SU-DHL-6 (cell line): ENCODE measurements around the gene REN.

Experiments used
- H2AFZ ChIP-seq: fragments of 200-600 bp; sonication (generic); 2 replicates; pipeline ENCODE4 v1.6.1; 2014; ENCODE audit warnings: low read depth, mild to moderate bottlenecking, moderate library complexity, mixed read lengths, antibody characterized with exemption, low read length; ENCODE audit not compliant: severe bottlenecking
- H3F3A ChIP-seq: fragments of 200-600 bp; shearing (Covaris generic); 2 replicates; pipeline ENCODE4 v1.6.0; 2016; ENCODE audit warnings: antibody characterized with exemption, mild to moderate bottlenecking; ENCODE audit not compliant: insufficient read depth
- H3K27ac ChIP-seq: fragments of 200-600 bp; sonication (generic); 2 replicates; pipeline ENCODE4 v1.5.1; 2016; ENCODE audit warnings: low read depth, mild to moderate bottlenecking, low read length, moderate library complexity, mixed read lengths
- H3K27me3 ChIP-seq: fragments of 200-600 bp; sonication (generic), shearing (Covaris generic); 2 replicates; pipeline ENCODE4 v1.6.0; 2014; ENCODE audit warnings: mild to moderate bottlenecking, low read length
- H3K36me3 ChIP-seq: fragments of 200-600 bp; sonication (generic); 2 replicates; pipeline ENCODE4 v1.6.1; 2014; ENCODE audit warnings: mild to moderate bottlenecking, low read length, mixed read lengths
- H3K4me2 ChIP-seq: fragments of 300-600, 200-600 bp; shearing (Covaris generic), sonication (generic); 2 replicates; pipeline ENCODE4 v1.6.0; 2014; ENCODE audit warnings: low read length, low read depth, mild to moderate bottlenecking; ENCODE audit not compliant: poor library complexity, severe bottlenecking
- H3K4me3 ChIP-seq: fragments of 200-600 bp; sonication (generic); 2 replicates; pipeline ENCODE4 v1.5.1; 2014; ENCODE audit warnings: antibody characterized with exemption, low read length, mild to moderate bottlenecking, mixed read lengths; ENCODE audit not compliant: insufficient read depth, poor library complexity, severe bottlenecking
- H3K79me2 ChIP-seq: fragments of 200-600 bp; sonication (generic); 2 replicates; pipeline ENCODE4 v1.6.1; 2014; ENCODE audit warnings: mild to moderate bottlenecking, low read length, moderate library complexity; ENCODE audit not compliant: insufficient read depth
- H3K9ac ChIP-seq: fragments of 200-600 bp; sonication (generic); 2 replicates; pipeline ENCODE4 v1.7.0; 2014; ENCODE audit warnings: mild to moderate bottlenecking, low read length
- H3K9me2 ChIP-seq: fragments of 200-600 bp; sonication (generic); replicated peaks from 2 replicates; pipeline ENCODE4 v1.6.1; 2014; ENCODE audit warnings: low read length; ENCODE audit not compliant: insufficient read depth
- H3K9me3 ChIP-seq: fragments of 200-600 bp; sonication (generic); 2 replicates; pipeline ENCODE4 v1.6.1; 2014; ENCODE audit warnings: low read length, mixed read lengths; ENCODE audit not compliant: insufficient read depth
- H4K20me1 ChIP-seq: fragments of 200-600 bp; sonication (generic); 2 replicates; pipeline ENCODE4 v1.6.1; 2014; ENCODE audit warnings: low read depth, mild to moderate bottlenecking, antibody characterized with exemption, low read length, moderate library complexity, mixed read lengths
- CTCF ChIP-seq: fragments of 200-600 bp; sonication (generic); IDR thresholded peaks from one replicate; pipeline ENCODE4 v1.5.1; 2017; ENCODE audit warnings: antibody characterized with exemption, mild to moderate bottlenecking, low read length, moderate library complexity; ENCODE audit not compliant: insufficient read depth, poor library complexity, severe bottlenecking
- EZH2phosphoT487 ChIP-seq: fragments of 200-600 bp; sonication (generic), shearing (Covaris generic); conservative IDR thresholded peaks from 2 replicates; pipeline ENCODE4 v1.6.1; 2018; ENCODE audit warnings: mild to moderate bottlenecking, antibody characterized with exemption, low read length, moderate library complexity, mixed read lengths

The REN gene

GRCh38 chr1:204178487-204179281 lies 12.5 kb upstream of the REN start:
- Histone ChIP-seq H4K20me1 (no peaks in the 10 kb centered on the region), H3K27me3 (no peaks in the 10 kb centered on the region), H3K27ac (no peak overlapping the region), H3K4me3 (no peak overlapping the region), H3K9ac (no peak overlapping the region), H3K79me2 (no peaks in the 10 kb centered on the region), H3F3A (no peaks in the 10 kb centered on the region), H2AFZ (no peak overlapping the region), H3K4me2 (no peak overlapping the region), H3K9me3 (no peaks in the 10 kb centered on the region), H3K9me2 (no peaks in the 10 kb centered on the region), H3K36me3 (no peaks in the 10 kb centered on the region)
- no peak for TF ChIP-seq CTCF
- no peak for TF ChIP-seq EZH2phosphoT487

- no peaks in the 10 kb centered on the region for H3K36me3 ChIP-seq
- H3K4me3 ChIP-seq = no peak overlapping the region
- TF ChIP-seq EZH2phosphoT487 (no peak), CTCF (no peak)
- H3K27me3 ChIP-seq = no peaks in the 10 kb centered on the region
- H3K79me2 ChIP-seq = no peaks in the 10 kb centered on the region
- no peak overlapping the region for H3K4me2 ChIP-seq
- H3K9me3 ChIP-seq = no peaks in the 10 kb centered on the region
- H4K20me1 ChIP-seq = no peaks in the 10 kb centered on the region
- H3K9ac ChIP-seq = no peak overlapping the region
- no peaks in the 10 kb centered on the region for H3K9me2 ChIP-seq
- H3K27ac ChIP-seq = no peak overlapping the region
- no peaks in the 10 kb centered on the region for H3F3A ChIP-seq
- no peak overlapping the region for H2AFZ ChIP-seq
These were observed 11.0 kb upstream of the REN start for GRCh38 chr1:204177133-204177532.

- Histone ChIP-seq H3K27ac (no peak overlapping the region), H4K20me1 (no peaks in the 10 kb centered on the region), H3K27me3 (no peaks in the 10 kb centered on the region), H3K9me2 (no peaks in the 10 kb centered on the region), H3K36me3 (no peaks in the 10 kb centered on the region), H3K79me2 (no peaks in the 10 kb centered on the region), H3F3A (no peaks in the 10 kb centered on the region), H3K4me3 (no peak overlapping the region), H2AFZ (no peak overlapping the region), H3K4me2 (no peak overlapping the region), H3K9me3 (no peaks in the 10 kb centered on the region), H3K9ac (no peak overlapping the region)
- no peak for TF ChIP-seq CTCF
- no peak for TF ChIP-seq EZH2phosphoT487
These were observed 9.9 kb upstream of the REN start for GRCh38 chr1:204176049-204176448.
